ENCODE data around the gene TSPAN13.

Gene TSPAN13

GRCh38 chr7:16818732-16819131, 65.2 kb downstream of the TSPAN13 start:
- H3K27ac ChIP-seq, result no peak overlapping the region
- TF ChIP-seq CTCF (IDR thresholded peaks at IDR 0.05) (no peak), ZFX (IDR thresholded peaks at IDR 0.05; ENCODE audit: borderline replicate concordance) (no peak)

GRCh38 chr7:16822029-16822428, 68.5 kb downstream of the TSPAN13 start:
- no peak for TF ChIP-seq ZFX (IDR thresholded peaks at IDR 0.05; ENCODE audit: borderline replicate concordance)
- no peak for TF ChIP-seq CTCF (IDR thresholded peaks at IDR 0.05)
- no peak overlapping the region for H3K27ac ChIP-seq

- no peak for TF ChIP-seq ZFX (IDR thresholded peaks at IDR 0.05; ENCODE audit: borderline replicate concordance)
- no peak for TF ChIP-seq CTCF (IDR thresholded peaks at IDR 0.05)
- no peak overlapping the region for H3K27ac ChIP-seq
Observed at GRCh38 chr7:16826060-16826459, 72.5 kb downstream of the TSPAN13 start.

- TF ChIP-seq ZFX (IDR thresholded peaks at IDR 0.05; ENCODE audit: borderline replicate concordance) (no peak), CTCF (IDR thresholded peaks at IDR 0.05) (no peak)
- H3K27ac ChIP-seq, result no peak overlapping the region
Observed at GRCh38 chr7:16833373-16833772, 79.8 kb downstream of the TSPAN13 start.
